WTC11 (cell line): ENCODE data around the gene TRIM69.

Experiments
- ATF3 ChIP-seq: sonication (generic); formaldehyde crosslinking; conservative IDR thresholded peaks from 2 replicates; pipeline ENCODE4 v1.8.1; 2022; ENCODE audit warnings: mild to moderate bottlenecking, missing genetic modification reagents
- CTCF ChIP-seq: fragments of 200-600 bp; IDR thresholded peaks from 2 replicates; pipeline ENCODE4 v1.8.0; 2022; ENCODE audit warnings: antibody characterized with exemption
- JUN ChIP-seq: sonication (generic); formaldehyde crosslinking; IDR thresholded peaks from 2 replicates; pipeline ENCODE4 v1.8.0; 2023; ENCODE audit warnings: mild to moderate bottlenecking, missing genetic modification reagents
- NFE2L1 ChIP-seq: sonication (generic); formaldehyde crosslinking; IDR thresholded peaks from 2 replicates; pipeline ENCODE4 v1.8.1; 2023; ENCODE audit warnings: missing genetic modification reagents
- SP1 ChIP-seq: sonication (generic); formaldehyde crosslinking; conservative IDR thresholded peaks from 2 replicates; pipeline ENCODE4 v1.8.1; 2022; ENCODE audit warnings: missing genetic modification reagents
- TCF7 ChIP-seq: sonication (generic); formaldehyde crosslinking; IDR thresholded peaks from 2 replicates; pipeline ENCODE4 v1.8.0; 2022; ENCODE audit warnings: mild to moderate bottlenecking, low read depth, missing genetic modification reagents, moderate library complexity
- ZNF121 ChIP-seq: sonication (generic); formaldehyde crosslinking; IDR thresholded peaks from 2 replicates; pipeline ENCODE4 v1.8.0; 2023; ENCODE audit warnings: missing genetic modification reagents

GRCh38 chr15:44792715-44793114 lies 56.4 kb downstream of the TRIM69 start:
- TF ChIP-seq CTCF (no peak), JUN (CRISPR knock-in tag) (no peak), ATF3 (CRISPR knock-in tag) (no peak), NFE2L1 (CRISPR knock-in tag) (no peak), ZNF121 (CRISPR knock-in tag) (no peak), TCF7 (CRISPR knock-in tag) (no peak), SP1 (CRISPR knock-in tag) (no peak)
